K562 (cell line): ENCODE results near the gene TMEM128. TPM values are rescaled to one million over a fixed set of nuclear protein-coding genes. Genes with fewer than 3 reads are reported as not detected.

Source experiments
- ATAC-seq: fragments of 200-7000 bp; cut with Tn5 transposase; 3 replicates; pipeline ENCODE4 v1.9.1; 2020; ENCODE audit warnings: moderate library complexity
- BruUV-seq: library from RNA; stranded (reverse); fragments of 400-500 nt; replicated peaks from 2 replicates; lab custom pipeline; 2021; lab: Mats Ljungman, UMichigan
- CTCF ChIA-PET: fragments of 300-600 bp; formaldehyde crosslinking; extraction: SDS; loops from one replicate; lab custom pipeline; 2021; ENCODE audit warnings: low intra/inter-chr PET ratio; lab: Yijun Ruan, JAX
- POLR2A ChIA-PET: fragments of 300-600, 350-650 bp; sonication (Branson Sonifier 250); formaldehyde crosslinking; extraction: SDS; loops from one replicate; lab custom pipeline; 2021; ENCODE audit warnings: antibody characterized with exemption, inconsistent platforms; lab: Yijun Ruan, JAX
- DNase-seq, 4 experiments: peaks; one replicate each; pipeline versions ENCODE4 v3.0.0 to v3.0.0-alpha.2; 2011 to 2018; ENCODE audit warnings: low spot score in 3 of 4, mixed read lengths in 3 of 4; ENCODE audit errors: extremely low read depth in 1 of 4
- FAIRE-seq: peaks from 2 replicates; lab custom pipeline; 2011; peaks lifted over from hg19 to GRCh38; lab: Jason Lieb, UNC
- H2AFZ ChIP-seq: 2 replicates; pipeline ENCODE4 v1.6.0; 2011; ENCODE audit warnings: low read depth, low read length, control low read depth, inconsistent platforms
- H3K27ac ChIP-seq: fragments of 200-600 bp; 3 replicates; pipeline ENCODE4 v1.8.0; 2011; ENCODE audit warnings: low read depth, mild to moderate bottlenecking, control low read depth, inconsistent platforms, low read length, moderate library complexity, mixed read lengths; ENCODE audit errors: extremely low read depth
- H3K27me3 ChIP-seq, 2 experiments: fragments of 300-600 bp in 1 of 2; 2 replicates in 1 of 2; 3 replicates in 1 of 2; pipeline versions ENCODE4 v1.6.0 to v1.8.0; 2011; ENCODE audit warnings: inconsistent platforms in 2 of 2, low read length in 2 of 2, mild to moderate bottlenecking in 1 of 2, mixed read lengths in 1 of 2, moderate library complexity in 1 of 2; ENCODE audit not compliant: control insufficient read depth in 2 of 2, insufficient read depth in 2 of 2
- H3K36me3 ChIP-seq: fragments of 300-600 bp; 3 replicates; pipeline ENCODE4 v1.8.0; 2011; ENCODE audit warnings: mild to moderate bottlenecking, low read length, inconsistent platforms; ENCODE audit not compliant: control insufficient read depth, insufficient read depth
- H3K4me1 ChIP-seq, 2 experiments: fragments of 200-600 bp in 1 of 2; replicated peaks in 1 of 2; 2 replicates in 1 of 2; 3 replicates in 1 of 2; pipeline versions ENCODE4 v1.5.1 to v1.8.0; 2011; ENCODE audit warnings: inconsistent platforms in 2 of 2, low read length in 2 of 2, mild to moderate bottlenecking in 1 of 2, mixed read lengths in 1 of 2, moderate library complexity in 1 of 2; ENCODE audit not compliant: control insufficient read depth in 2 of 2, insufficient read depth in 2 of 2
- H3K4me2 ChIP-seq: 2 replicates; pipeline ENCODE4 v1.6.1; 2011; ENCODE audit warnings: low read length, control low read depth, inconsistent platforms, mixed read lengths; ENCODE audit not compliant: insufficient read depth
- H3K4me3 ChIP-seq: fragments of 200-600 bp; sonication (generic), shearing (Covaris generic); 2 replicates; pipeline ENCODE4 v1.5.1; 2016; ENCODE audit warnings: control low read depth, inconsistent platforms
- H3K79me2 ChIP-seq: fragments of 200-600 bp; 3 replicates; pipeline ENCODE4 v1.8.0; 2011; ENCODE audit warnings: low read length, inconsistent platforms; ENCODE audit not compliant: control insufficient read depth, insufficient read depth
- H3K9ac ChIP-seq, 2 experiments: 2 replicates each; pipeline versions ENCODE4 v1.6.0 to v1.6.1; 2011; ENCODE audit warnings: low read depth in 2 of 2, low read length in 2 of 2, control low read depth in 1 of 2, inconsistent platforms in 1 of 2, mild to moderate bottlenecking in 1 of 2, mixed read lengths in 1 of 2; ENCODE audit not compliant: insufficient read depth in 1 of 2
- H3K9me1 ChIP-seq: one replicate; pipeline ENCODE4 v1.6.0; 2011; ENCODE audit warnings: inconsistent platforms, mild to moderate bottlenecking, low read length, moderate library complexity; ENCODE audit not compliant: control insufficient read depth, insufficient read depth
- H3K9me3 ChIP-seq: replicated peaks from 2 replicates; pipeline ENCODE4 v1.5.1; 2011; ENCODE audit warnings: low read depth, low read length, inconsistent platforms; ENCODE audit not compliant: control insufficient read depth, insufficient read depth
- H4K20me1 ChIP-seq: replicated peaks from 2 replicates; pipeline ENCODE4 v1.6.1; 2011; ENCODE audit warnings: low read length, inconsistent platforms, mixed read lengths; ENCODE audit not compliant: control insufficient read depth, insufficient read depth
- CEBPB ChIP-seq: fragments of 450-650 bp; IDR thresholded peaks from 2 replicates; pipeline ENCODE4 v1.6.1; 2016; ENCODE audit warnings: missing genetic modification characterization, missing compliant biosample characterization
- CXXC5 ChIP-seq: fragments of 250-450 bp; sonication (Bioruptor Pico); IDR thresholded peaks from 2 replicates; pipeline ENCODE4 v1.8.0; 2022; ENCODE audit warnings: inconsistent platforms, mild to moderate bottlenecking, moderate library complexity
- E2F1 ChIP-seq: sonication (generic); formaldehyde crosslinking; IDR thresholded peaks from 2 replicates; pipeline ENCODE4 v1.8.1; 2023; ENCODE audit warnings: mild to moderate bottlenecking, missing genetic modification reagents, moderate library complexity
- HIVEP1 ChIP-seq: fragments of 250-450 bp; sonication (Bioruptor Pico); IDR thresholded peaks from 2 replicates; pipeline ENCODE4 v1.4.0; 2020; ENCODE audit warnings: mild to moderate bottlenecking
- KLF1 ChIP-seq: fragments of 450-650 bp; IDR thresholded peaks from 2 replicates; pipeline ENCODE4 v1.6.1; 2016; ENCODE audit warnings: missing genetic modification characterization, missing compliant biosample characterization
- NR2F6 ChIP-seq: fragments of 450-650 bp; formaldehyde crosslinking; IDR thresholded peaks from 2 replicates; pipeline ENCODE4 v1.4.0; 2020; ENCODE audit warnings: mild to moderate bottlenecking
- RBM17 ChIP-seq: fragments of 200-400 bp; formaldehyde crosslinking; IDR thresholded peaks from 2 replicates; pipeline ENCODE4 v1.6.1; 2017; ENCODE audit warnings: low read depth, mild to moderate bottlenecking, low read length, borderline replicate concordance
- RNF219 ChIP-seq: fragments of 250-450 bp; sonication (Bioruptor Pico); IDR thresholded peaks from 2 replicates; pipeline ENCODE4 v1.5.0; 2022; ENCODE audit warnings: mild to moderate bottlenecking
- SMARCB1 ChIP-seq: IDR thresholded peaks from 2 replicates; pipeline ENCODE4 v1.6.1; 2011; ENCODE audit warnings: improper control_type of control experiment, low read depth; ENCODE audit not compliant: insufficient read length
- STAT5B ChIP-seq: fragments of 250-450 bp; sonication (Bioruptor Pico); IDR thresholded peaks from 2 replicates; pipeline ENCODE4 v1.8.0; 2021; ENCODE audit warnings: mild to moderate bottlenecking, inconsistent platforms
- TBL1XR1 ChIP-seq, 2 experiments: IDR thresholded peaks; 2 replicates each; pipeline ENCODE4 v1.6.1; 2012; ENCODE audit warnings: improper control_type of control experiment in 2 of 2, low read length in 2 of 2, mild to moderate bottlenecking in 1 of 2
- USF1 ChIP-seq: sonication (generic); formaldehyde crosslinking; IDR thresholded peaks from 2 replicates; pipeline ENCODE4 v1.9.0; 2022; ENCODE audit warnings: mild to moderate bottlenecking, missing genetic modification reagents
- WGBS: fragments of 100-300 bp; shearing (Covaris generic); methylation state at CpG from one replicate; pipeline ENCODE4 v1.1.6; 2016; ENCODE audit warnings: low coverage, mixed read lengths; ENCODE audit not compliant: insufficient coverage; ENCODE audit errors: missing lambda C conversion rate; 5-methylcytosine and 5-hydroxymethylcytosine counted together
- in situ Hi-C: fragments of 300-500 bp; cut with MboI; formaldehyde crosslinking; loops from 4 replicates; pipeline ENCODE4 v1.15.0; 2018; ENCODE audit warnings: inconsistent platforms, mixed read lengths
- intact Hi-C: fragments of 100-400 bp; cut with micrococcal nuclease; formaldehyde crosslinking; loops from 2 replicates; pipeline ENCODE4 v1.14.2; 2022
- polyA plus RNA-seq, 8 experiments: library from polyadenylated mRNA; depleted of rRNA in 4 of 8; stranded (reverse) in 5 of 8; unstranded in 3 of 8; fragments of >200 nt; fragmentation: Nextera tagmentation in 2 of 8; fragmentation: Illumina TruSeq in 1 of 8; extraction: Ambion mirVana in 2 of 8; extraction: Trizol in 1 of 8; gene quantifications; 2 replicates each; pipeline versions ENCODE4 v1.2.1 to v1.2.3, GENCODE V29; 2011 to 2014; ENCODE audit warnings: inconsistent platforms in 1 of 8, missing spikeins in 1 of 8
- total RNA-seq, 7 experiments: library from RNA; depleted of rRNA in 6 of 7; stranded (reverse); fragments of >200 nt in 6 of 7; fragmentation: Illumina TruSeq in 2 of 7; extraction: Trizol in 2 of 7; gene quantifications; 2 replicates each; pipeline versions ENCODE4 v1.2.1 to v1.2.3, GENCODE V29; 2011 to 2021; ENCODE audit warnings: low replicate concordance in 1 of 7
- TF ChIP-seq, protein P1 (sequence below), 2 experiments: fragments of 450-650 bp; conservative IDR thresholded peaks; 2 replicates each; pipeline ENCODE4 v1.6.1; 2017; ENCODE audit warnings: mild to moderate bottlenecking in 2 of 2, moderate library complexity in 2 of 2
- TF ChIP-seq, protein P2 (sequence below): sonication (generic); formaldehyde crosslinking; IDR thresholded peaks from 2 replicates; pipeline ENCODE4 v1.8.1; 2023; ENCODE audit warnings: mild to moderate bottlenecking, missing genetic modification reagents

Gene TMEM128
- total and polyA plus RNA-seq, 9 of the 15 experiments (the other 6 are each of a cell fraction or from before 2014, with no cell fraction given) = 9.1 to 40.0 (median 14.3) TPM

DNA sequence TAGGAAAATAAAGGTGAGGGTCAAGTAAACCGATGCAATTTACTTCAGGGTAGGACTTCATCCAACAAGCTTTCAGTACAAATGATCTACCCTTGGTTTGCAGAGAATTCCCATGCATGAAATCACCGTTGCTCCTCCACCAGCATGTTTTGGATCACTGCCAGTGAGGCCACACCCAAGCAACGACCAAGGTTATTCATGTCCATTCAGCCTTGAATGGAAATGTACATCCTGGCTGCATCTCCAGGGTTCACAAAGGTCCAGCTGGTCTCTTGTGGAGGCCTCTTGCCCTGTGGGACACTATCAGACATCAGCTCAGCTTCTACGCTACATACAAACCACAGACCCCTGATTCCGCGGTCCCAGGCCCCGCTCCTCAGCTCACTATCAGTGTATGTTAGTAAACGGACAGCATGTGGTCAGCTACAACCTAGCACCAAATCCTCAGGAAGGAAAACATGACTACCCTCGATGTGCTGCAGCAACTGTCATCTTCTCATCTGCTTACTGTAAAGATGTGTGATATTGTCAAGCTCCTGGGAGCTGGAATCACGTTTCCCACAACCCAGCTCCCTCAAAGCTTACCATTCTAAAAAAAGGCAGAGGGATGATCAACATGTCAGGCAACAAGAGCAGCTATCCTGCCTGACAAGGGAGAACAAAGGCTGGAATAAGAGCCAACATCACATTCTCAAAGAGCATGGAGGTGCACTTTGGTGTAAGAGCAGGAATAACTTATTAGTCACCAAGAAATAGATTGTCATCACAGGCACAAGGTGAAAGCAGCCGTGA is 37.0 kb upstream of the TMEM128 start:
- Histone ChIP-seq H4K20me1 (0 out of 2 replicates have a peak, but pooled peaks cover 3% of the 10 kb centered on the region), H3K9me1 (no peaks in the 10 kb centered on the region), H3K4me1 (peaks cover 8 to 21% of the 10 kb centered on the region in 2 experiments; a peak in 4 of 5 replicates), H3K27me3 (no peaks in the 10 kb centered on the region; a peak in 1 of 5 replicates), H3K9me3 (no peaks in the 10 kb centered on the region), H3K4me2 (peak overlapping the region; percentile 39), H3K79me2 (peaks cover 66% of the 10 kb centered on the region), H3K27ac (peak overlapping the region; percentile 40; the same call in 2 of the 3 replicates), H2AFZ (peak overlapping the region; percentile 8; the same call in 1 of the 2 replicates), H3K9ac (peak overlapping the region in 1 of 2 experiments; percentile 72; a peak in 1 of 4 replicates), H3K4me3 (no peak overlapping the region), H3K36me3 (peaks cover 76% of the 10 kb centered on the region)
- ChIA-PET CTCF (no interaction called here), POLR2A (interaction anchor here (0.6 to 2.0 kb wide), 5 partner anchors 17 to 501 kb away, joined by 3 to 9 read pairs (median 3); no protein-coding TSS in a partner anchor)
- DNase-seq (peak in 2 of 4 experiments; percentile 47 to 71), ATAC-seq (peak; percentile 50), FAIRE-seq (peak; percentile 86)
- 15% methylated on average over 11 of the region's 11 CpGs for WGBS
- intact Hi-C loops (loop anchor here (5.0 kb wide), 1 partner anchor 37 kb away; no protein-coding TSS in a partner anchor), in situ Hi-C loops (no loop called here)
- BruUV-seq = no TSS peak
- TF ChIP-seq SMARCB1 (no peak), RNF219 (no peak), USF1 (no peak), NR2F6 (no peak), CXXC5 (CRISPR knock-in tag) (0 out of 2 replicates have a peak, but pooled peaks have one; percentile 24), CEBPB (no peak), HIVEP1 (no peak), E2F1 (CRISPR knock-in tag) (no peak), KLF1 (tag) (peak; percentile 61), RBM17 (no peak), TBL1XR1 (IDR thresholded peaks at IDR 0.05; ENCODE audit: low read length in 2 of 2) (no peak), STAT5B (CRISPR knock-in tag) (no peak)
- TF ChIP-seq, protein P1, sequence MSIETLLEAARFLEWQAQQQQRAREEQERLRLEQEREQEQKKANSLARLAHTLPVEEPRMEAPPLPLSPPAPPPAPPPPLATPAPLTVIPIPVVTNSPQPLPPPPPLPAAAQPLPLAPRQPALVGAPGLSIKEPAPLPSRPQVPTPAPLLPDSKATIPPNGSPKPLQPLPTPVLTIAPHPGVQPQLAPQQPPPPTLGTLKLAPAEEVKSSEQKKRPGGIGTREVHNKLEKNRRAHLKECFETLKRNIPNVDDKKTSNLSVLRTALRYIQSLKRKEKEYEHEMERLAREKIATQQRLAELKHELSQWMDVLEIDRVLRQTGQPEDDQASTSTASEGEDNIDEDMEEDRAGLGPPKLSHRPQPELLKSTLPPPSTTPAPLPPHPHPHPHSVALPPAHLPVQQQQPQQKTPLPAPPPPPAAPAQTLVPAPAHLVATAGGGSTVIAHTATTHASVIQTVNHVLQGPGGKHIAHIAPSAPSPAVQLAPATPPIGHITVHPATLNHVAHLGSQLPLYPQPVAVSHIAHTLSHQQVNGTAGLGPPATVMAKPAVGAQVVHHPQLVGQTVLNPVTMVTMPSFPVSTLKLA (conservative IDR thresholded peaks at IDR 0.05) = peak; percentile 49 to 64; a peak in 3 of 4 replicates
- TF ChIP-seq, protein P2, sequence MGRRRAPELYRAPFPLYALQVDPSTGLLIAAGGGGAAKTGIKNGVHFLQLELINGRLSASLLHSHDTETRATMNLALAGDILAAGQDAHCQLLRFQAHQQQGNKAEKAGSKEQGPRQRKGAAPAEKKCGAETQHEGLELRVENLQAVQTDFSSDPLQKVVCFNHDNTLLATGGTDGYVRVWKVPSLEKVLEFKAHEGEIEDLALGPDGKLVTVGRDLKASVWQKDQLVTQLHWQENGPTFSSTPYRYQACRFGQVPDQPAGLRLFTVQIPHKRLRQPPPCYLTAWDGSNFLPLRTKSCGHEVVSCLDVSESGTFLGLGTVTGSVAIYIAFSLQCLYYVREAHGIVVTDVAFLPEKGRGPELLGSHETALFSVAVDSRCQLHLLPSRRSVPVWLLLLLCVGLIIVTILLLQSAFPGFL (CRISPR knock-in tag) = no peak
